G401 (cell line): Measurements from ENCODE around the gene TMEM255B. TPM values are rescaled to one million over a fixed set of nuclear protein-coding genes. Genes with fewer than 3 reads are reported as not detected.
"Not testable (repeated sequence)": the region's sequence is repeated elsewhere in the genome, so short reads cannot be mapped to it uniquely, and the experiment has no call there.

Experiments
- DNase-seq: peaks from one replicate; pipeline ENCODE4 v3.0.0-alpha.2; 2015; ENCODE audit warnings: low spot score
- in situ Hi-C: cut with HindIII; loops from 2 replicates; pipeline ENCODE4 v1.10.0; 2016; ENCODE audit warnings: low sequenced_read_pairs, mixed read lengths
- total RNA-seq: library from RNA; depleted of rRNA; stranded (reverse); fragments of >200 nt; shearing (Covaris generic); gene quantifications from 2 replicates; pipeline ENCODE4 v1.2.3, GENCODE V29; 2014

The TMEM255B gene
- total RNA-seq, 1 experiment from 2014 or later, result not detected

GRCh38 chr13:113820813-113821651, 62.0 kb downstream of the TMEM255B start:
- peak; percentile 87 for DNase-seq
- in situ Hi-C loops, result no loop called here

- in situ Hi-C loops, result no loop called here
Observed at GRCh38 chr13:113821847-113822246, 62.8 kb downstream of the TMEM255B start.

GRCh38 chr13:113822266-113822665, 63.2 kb downstream of the TMEM255B start:
- no peak for DNase-seq
- in situ Hi-C loops, result no loop called here

More at GRCh38 chr13:113821847-113822246, 62.8 kb downstream of the TMEM255B start:
- no peak for DNase-seq

- in situ Hi-C loops, result no loop called here
- no peak for DNase-seq
Observed at GRCh38 chr13:113822956-113823744, 64.1 kb downstream of the TMEM255B start.

GRCh38 chr13:113823771-113824170, 64.7 kb downstream of the TMEM255B start:
- no peak for DNase-seq
- in situ Hi-C loops, result no loop called here

- DNase-seq, result no peak
- in situ Hi-C loops, result no loop called here
Observed at GRCh38 chr13:113825841-113826240, 66.8 kb downstream of the TMEM255B start.

GRCh38 chr13:113826446-113826845, 67.4 kb downstream of the TMEM255B start:
- DNase-seq, in situ Hi-C loops: not testable (repeated sequence)

GRCh38 chr13:113827021-113827420, 68.0 kb downstream of the TMEM255B start:
- in situ Hi-C loops, result no loop called here
- no peak for DNase-seq

- in situ Hi-C loops, result no loop called here
Observed at GRCh38 chr13:113828282-113828825, 69.3 kb downstream of the TMEM255B start.

GRCh38 chr13:113830426-113830950, 71.5 kb downstream of the TMEM255B start:
- DNase-seq, in situ Hi-C loops: not testable (repeated sequence)

More at GRCh38 chr13:113828282-113828825, 69.3 kb downstream of the TMEM255B start:
- no peak for DNase-seq

- no peak for DNase-seq
- in situ Hi-C loops, result no loop called here
Observed at GRCh38 chr13:113831061-113831460, 72.0 kb downstream of the TMEM255B start.

- in situ Hi-C loops, result no loop called here
- DNase-seq, result no peak
Observed at GRCh38 chr13:113832205-113832604, 73.2 kb downstream of the TMEM255B start.

- in situ Hi-C loops, result no loop called here
- no peak for DNase-seq
Observed at GRCh38 chr13:113832631-113833030, 73.6 kb downstream of the TMEM255B start.

GRCh38 chr13:113833111-113833830, 74.2 kb downstream of the TMEM255B start:
- in situ Hi-C loops, result no loop called here
- DNase-seq, result no peak

- in situ Hi-C loops, DNase-seq: not testable (repeated sequence)
Observed at GRCh38 chr13:113834006-113834405, 75.0 kb downstream of the TMEM255B start.

- no peak for DNase-seq
- in situ Hi-C loops, result no loop called here
Observed at GRCh38 chr13:113834496-113835200, 75.6 kb downstream of the TMEM255B start.

- in situ Hi-C loops, result no loop called here
- DNase-seq, result no peak
Observed at GRCh38 chr13:113835461-113836270, 76.6 kb downstream of the TMEM255B start.
